Measurements from ENCODE around the gene RAD23B.
"Not testable (repeated sequence)": the region's sequence is repeated elsewhere in the genome, so short reads cannot be mapped to it uniquely, and the experiment has no call there.

The RAD23B gene

DNA sequence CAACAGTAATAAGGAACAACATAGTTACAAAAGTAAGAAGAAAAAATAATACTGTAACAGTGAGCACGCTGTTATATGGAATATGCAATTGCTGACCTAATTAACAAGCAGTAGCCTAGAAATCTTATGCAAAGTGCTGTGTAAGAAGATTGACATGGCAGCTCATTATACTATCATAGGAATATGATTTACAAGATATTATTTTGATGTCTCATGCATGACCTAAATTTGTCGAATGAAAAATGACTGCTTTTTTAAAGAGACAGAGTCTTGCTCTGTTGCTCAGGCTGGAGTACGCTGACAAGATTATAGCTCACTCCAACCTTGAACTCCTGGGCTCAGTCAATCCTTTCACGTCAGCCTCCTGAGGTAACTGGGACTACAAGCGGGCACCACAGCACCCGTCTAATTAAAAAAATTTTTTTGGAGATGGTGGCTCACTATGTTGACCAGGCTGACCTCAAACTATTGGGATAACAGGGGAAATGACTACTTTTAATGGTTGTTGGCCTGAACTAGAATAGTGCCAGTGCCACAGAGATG lies 10.5 kb downstream of the RAD23B start:
- no peak for DNase-seq (ENCODE audit: low read depth)

DNA sequence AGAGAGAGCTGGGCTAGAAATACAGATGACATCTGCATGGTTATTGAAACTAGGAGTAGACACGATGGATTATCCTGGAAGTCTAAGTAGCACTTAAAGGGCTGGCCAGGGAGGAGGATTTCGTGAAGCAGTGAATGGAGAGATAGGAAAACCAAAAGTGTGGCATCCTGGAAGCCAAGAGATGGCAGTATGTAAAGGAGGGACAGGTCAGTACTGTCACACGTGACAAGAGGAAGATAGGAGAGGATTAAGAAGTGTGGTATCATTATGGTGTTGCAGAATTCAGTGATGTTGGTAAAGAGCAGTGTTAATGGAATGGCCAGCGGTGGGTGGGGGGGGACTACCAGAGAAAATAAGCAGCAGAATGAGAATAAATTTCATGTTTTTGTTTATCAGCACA lies 11.7 kb downstream of the RAD23B start:
- no peak for DNase-seq (ENCODE audit: low read depth)

DNA sequence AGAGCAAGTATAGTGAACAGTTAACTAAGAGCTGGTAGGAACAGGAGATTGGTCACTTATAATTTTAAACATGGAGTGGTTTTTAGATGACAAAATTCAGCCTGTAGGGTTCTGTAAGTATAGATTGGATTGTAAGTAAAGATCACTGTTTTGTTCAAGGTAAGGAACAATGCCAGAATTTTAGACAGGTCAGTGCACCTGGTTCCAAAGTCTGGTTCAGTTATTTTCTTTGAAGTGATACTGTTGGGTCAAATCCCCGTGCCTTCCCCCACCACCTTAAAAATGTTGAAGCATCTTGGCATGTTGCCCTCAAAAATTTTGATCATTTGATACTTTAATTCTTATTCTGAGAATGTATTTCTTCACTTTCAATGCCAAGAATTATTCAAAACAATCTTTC lies 12.9 kb downstream of the RAD23B start:
- DNase-seq (ENCODE audit: low read depth) = no peak

DNA sequence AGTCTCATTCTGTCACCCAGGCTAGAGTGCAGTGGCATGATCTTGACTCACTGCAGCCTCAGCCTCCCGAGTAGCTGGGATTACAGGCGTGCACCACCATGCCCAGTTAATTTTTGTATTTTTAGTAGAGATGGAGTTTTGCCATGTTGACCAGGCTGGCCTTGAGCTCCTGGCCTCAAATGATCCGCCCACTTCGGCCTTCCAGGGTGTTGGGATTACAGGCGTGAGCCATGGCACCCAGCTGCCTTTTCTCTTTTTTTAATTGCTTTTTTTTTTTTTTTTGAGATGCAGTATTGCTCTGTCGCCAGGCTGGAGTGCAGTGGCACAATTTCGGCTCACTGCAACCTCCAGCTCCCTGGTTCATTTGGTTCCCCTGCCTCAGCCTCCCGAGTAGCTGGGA lies 13.5 kb downstream of the RAD23B start:
- not testable (repeated sequence) for DNase-seq (ENCODE audit: low read depth)

DNA sequence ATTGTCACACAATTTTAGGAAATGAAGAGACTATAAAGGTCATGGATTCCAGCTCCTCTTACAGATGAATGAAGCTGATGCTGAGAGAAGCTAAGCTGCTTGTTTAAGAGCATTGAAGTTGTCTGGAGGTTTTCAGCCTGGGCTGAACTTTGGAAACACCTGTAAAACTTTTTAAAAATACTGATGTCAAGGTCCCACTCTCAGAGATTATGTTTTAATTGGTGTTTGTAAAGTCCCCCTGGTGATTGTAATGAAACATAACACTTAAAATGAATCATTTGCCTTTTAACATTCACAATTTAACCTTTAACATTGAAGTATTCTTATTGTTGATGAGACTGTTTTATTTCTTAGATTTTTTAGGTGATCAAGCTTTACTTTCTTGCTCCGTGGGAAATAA lies 16.4 kb downstream of the RAD23B start:
- DNase-seq (ENCODE audit: low read depth) = no peak

DNA sequence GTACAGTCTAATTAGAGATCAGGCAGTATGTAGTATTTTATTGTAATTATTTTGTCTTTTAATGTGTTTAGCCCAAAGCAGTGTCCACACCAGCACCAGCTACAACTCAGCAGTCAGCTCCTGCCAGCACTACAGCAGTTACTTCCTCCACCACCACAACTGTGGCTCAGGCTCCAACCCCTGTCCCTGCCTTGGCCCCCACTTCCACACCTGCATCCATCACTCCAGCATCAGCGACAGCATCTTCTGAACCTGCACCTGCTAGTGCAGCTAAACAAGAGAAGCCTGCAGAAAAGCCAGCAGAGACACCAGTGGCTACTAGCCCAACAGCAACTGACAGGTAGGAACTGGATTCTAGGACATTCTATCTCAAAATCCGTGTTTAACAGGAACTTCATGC lies 23.2 kb downstream of the RAD23B start:
- no peak for DNase-seq (ENCODE audit: low read depth)

DNA sequence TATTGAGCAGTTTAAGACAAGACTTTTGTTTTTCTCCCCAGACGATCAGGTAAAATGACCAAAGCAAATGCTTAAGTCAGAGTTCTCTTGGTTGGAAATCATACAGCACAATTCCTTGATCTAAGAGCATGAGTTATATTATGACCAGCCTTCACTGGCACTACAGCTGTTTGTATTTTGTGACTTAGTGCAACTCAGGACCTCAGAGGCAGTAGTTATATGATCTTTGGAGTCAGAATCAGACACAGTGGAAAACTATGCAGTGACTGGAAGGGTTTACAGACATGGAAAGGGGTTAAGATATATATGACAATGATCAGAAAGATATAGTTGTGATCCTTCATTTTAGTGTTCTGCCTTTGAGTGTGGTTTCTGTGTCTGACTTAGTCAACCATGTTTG lies 24.3 kb downstream of the RAD23B start:
- DNase-seq (ENCODE audit: low read depth) = no peak

DNA sequence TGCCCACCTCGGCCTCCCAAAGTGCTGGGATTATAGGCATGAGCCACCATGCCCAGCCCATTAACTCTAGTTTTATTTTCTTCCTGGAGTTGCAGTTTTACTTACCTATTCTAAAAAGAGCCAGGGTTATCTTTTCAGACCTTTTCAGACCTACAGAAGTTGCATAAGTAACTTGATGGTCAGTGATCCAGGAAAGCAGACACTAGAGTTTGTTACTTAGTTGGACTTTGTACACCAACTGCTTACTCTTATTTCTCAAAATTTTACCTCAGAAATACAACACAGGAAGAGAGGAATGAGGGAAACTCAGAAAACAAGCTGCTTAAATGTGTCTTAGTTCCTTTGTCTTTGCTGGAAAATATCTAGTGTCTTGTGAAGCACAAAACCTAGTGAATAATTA lies 25.4 kb downstream of the RAD23B start:
- no peak for DNase-seq (ENCODE audit: low read depth)

DNA sequence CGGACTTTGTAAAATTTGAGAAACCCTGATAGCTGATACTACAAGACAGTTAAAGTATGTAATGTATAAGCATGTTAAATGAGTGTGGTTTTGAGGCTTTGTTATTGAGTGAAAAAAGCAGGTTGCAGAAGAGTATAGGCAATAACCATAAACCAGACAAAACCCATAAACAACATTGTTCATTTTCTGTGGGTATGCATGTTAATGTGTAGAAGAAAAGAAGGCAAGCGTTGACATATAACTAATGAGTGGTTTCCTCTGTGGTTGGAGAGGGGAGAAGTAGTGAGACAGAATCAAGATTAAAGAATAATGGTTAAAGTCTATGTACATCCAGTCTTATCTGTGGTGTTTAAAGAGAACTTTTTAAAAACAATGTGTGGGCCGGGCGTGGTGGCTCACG lies 26.2 kb downstream of the RAD23B start:
- no peak for DNase-seq (ENCODE audit: low read depth)

DNA sequence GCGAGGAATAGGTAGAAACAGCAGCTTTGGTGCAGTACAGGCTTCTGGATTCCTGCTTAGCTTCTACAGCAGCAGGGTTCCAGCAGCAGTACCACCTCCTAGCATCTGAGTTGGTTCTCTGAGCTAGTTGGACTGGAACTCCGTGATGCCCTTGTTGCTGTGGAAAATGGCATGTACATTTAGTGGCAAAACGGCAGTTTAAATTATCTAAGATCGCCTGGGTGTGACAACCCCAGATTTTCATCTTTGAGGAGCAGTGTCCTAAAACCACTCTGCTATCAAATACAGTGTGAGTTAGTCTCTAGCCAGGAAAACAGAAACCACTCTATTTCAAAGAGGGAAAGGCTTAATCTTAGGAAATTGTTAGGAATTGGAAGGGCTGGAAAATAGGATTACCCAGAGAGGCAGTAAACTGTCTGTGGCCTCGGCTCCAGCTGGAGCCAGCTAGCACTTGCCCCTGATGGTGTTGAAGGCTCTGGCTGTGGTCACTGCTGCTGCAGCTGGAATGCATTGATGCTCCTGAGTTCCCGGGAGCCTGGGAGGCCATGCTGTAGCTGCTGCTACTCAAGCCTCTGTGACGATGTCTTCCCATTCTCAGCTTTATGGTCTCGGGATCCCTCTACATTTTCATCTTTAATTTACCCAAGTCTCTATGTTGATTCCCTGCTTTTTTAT lies 29.4 kb downstream of the RAD23B start:
- no peak for DNase-seq (ENCODE audit: low read depth)

DNA sequence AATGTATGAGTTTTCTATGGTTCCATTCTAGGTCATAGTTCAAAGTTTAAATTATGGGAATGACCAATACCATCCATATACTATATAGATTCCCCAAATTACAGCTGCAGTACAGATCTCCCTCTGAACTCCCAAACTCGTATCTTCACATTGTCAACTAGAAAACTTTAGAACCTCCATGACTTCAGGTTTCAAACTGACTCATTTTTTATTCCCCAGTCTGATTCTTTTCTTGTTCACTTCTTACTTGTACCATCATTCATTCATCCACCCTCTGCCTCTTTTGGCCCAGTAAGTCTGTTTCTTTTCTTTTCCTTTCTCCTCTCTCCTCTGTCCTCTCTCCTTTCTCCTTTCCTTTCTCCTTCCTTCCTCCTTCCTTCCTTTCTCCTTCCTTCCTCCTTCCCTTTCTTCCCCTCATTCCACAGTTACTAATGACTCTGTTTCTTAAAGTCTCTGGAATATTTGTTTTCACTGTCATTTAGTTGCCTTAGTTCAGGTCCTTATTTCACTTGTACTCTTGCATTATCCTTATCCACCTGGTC lies 30.5 kb downstream of the RAD23B start:
- DNase-seq (ENCODE audit: low read depth) = no peak

DNA sequence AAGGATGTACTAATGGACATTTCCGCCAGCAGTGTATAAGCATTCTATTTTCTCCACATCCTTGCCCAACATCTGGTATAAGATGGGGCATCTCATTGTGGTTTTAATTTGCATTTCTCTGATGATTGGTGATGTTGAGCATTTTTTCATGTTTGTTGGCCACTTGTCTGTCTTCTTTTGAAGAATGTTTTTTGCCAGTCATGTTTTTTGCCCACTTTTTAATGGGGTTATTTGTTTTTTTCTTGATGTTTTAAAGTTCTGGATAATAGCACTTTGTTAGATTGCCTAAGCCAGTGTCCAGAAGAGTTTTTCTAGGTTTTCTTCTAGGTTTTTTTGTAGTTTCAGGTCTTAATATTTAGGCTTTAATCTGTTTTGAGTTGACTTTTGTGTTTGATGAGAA lies 31.7 kb downstream of the RAD23B start:
- no peak for DNase-seq (ENCODE audit: low read depth)

DNA sequence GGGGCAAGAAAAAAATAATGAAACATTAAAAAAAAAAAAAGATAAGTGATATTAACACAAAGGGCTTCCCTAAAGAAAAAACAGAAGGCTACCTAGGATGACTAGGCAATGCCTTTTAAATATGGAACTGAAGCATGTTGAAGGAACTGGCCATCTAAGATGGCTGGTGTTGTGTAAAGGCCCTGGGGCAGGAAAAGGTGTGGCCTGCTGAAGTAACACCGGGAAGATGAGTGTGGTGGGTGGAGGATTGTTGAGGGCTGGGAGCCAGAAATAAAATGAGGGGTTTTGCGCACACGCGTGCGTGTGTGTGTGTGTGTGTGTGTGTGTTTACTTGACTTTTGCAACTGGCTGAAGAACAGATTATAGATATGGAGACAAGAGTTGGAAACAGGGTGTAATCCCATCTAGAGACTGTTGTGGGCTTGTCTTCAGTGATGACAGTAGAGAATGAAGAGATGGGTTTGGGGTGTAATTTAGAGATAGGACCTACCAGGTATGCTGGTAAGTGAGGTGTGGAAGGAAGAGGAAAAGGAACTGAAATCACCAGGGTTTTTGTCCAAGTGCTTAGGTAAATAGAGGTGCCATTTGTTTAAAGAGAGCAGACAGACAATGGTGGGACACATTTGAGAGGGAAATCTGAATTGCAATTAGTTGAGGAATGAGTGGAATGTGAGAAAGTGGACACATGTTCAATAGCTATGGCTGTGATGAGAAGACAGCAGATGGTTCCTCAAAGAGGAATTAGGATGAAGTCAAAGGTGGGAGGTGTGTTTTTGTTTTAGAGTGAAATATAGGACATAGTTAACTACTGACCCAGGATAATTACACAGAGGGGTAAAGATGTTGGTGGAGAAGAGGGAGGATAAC lies 33.9 kb downstream of the RAD23B start:
- no peak for DNase-seq (ENCODE audit: low read depth)

DNA sequence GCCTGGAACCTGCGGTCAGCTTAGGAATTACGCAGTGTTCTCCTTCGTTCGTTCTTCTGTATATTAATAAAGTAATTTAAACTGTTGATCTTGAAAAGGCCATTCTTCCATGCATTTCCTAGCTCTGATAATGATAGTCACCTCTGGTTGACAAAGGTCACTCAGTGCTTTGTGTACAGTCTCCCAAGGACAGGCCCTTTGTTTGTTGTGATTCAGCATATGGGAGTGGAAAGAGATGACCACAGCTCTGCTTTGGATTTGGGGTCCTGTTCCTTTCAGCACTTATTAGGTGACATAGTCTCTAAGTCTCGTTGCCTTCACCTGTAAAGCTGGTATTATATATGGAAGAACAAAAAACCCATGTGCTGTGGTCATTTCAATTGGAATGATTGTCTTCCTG lies 39.6 kb downstream of the RAD23B start:
- no peak for DNase-seq (ENCODE audit: low read depth)

DNA sequence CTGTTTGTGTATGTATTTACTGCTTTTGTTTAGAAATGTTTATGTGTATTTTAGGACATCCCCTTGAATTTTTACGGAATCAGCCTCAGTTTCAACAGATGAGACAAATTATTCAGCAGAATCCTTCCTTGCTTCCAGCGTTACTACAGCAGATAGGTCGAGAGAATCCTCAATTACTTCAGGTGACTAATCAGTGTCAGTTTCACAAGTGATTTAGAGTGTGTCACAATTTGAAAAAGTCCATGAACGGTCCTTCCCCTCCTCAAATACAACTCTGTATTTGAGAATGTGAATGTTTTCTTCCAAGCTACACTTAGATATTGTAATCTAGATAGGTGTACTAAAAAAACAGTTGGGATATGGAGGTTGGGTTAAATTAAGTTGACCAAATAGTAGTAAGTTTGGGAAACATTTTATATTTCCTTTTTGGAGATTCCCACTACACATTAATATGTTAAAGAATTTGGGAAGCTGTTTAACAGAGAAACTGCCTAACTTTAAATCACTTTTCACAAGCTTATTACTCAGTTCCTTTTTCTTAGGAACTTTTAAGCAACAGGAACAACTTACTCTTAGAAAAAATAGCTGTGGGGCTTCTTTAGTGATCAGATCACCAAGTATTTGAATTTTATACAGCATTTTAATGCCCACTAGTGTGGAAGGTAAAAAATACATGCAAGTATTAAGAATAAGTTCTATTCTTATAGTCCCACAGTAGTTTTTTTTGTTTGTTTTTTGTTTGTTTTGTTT lies 40.9 kb downstream of the RAD23B start:
- no peak for DNase-seq (ENCODE audit: low read depth)

DNA sequence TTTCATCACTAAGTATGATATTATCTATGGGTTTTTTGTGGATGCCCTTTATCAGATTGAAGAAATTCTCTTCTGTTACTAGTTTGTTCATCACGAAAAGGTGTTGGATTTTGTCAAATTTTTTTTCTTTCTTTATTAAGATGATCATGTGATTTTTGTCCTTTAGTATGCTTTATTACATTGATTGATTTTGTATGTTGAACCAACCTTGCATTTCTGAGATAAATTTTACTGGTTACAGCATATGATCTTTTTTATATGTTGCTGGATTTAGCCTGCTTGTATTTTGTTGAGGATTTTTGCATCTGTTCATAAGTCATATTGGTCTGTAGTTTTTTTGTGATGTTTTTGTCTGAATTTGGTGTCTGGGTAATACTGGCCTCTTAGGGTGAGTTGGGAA lies 42.8 kb downstream of the RAD23B start:
- no peak for DNase-seq (ENCODE audit: low read depth)

DNA sequence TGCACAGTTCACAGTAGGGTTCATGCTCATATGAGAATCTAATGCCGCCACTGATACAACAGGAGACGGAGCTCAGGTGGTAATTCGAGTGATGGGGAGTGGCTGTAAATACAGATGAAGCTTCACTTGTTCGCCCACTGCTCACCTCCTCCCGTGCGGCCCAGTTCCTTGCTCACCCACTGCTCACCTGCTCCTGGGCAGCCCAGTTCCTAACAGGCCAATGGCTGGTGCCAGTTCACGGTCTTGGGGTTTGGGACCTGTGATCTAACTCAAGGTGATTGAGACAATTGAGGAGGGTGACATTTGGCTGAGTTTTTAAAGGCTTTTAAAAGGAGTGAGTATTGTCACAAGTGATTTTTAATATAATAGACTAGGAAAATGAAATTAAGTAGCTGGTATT lies 45.4 kb downstream of the RAD23B start:
- DNase-seq (ENCODE audit: low read depth) = no peak

DNA sequence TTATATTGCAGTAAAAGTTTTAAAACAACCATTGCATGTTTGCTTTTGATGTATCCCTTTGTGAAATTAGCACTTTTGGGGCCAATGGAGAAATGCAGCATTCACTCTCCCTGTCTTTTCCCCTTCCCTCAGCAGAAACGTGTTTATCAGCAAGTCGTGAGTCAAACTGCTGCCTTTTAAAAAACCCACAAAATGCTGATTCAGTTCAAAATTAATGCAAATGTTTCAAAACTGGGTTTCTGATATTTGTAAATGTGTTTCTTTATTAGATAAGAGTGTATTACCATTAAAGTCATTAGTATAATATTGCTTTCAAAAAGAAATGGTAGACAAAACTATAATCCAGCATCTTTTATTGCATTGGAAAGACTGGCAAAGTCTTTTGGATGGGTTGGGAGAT lies 47.3 kb downstream of the RAD23B start:
- no peak for DNase-seq (ENCODE audit: low read depth)

DNA sequence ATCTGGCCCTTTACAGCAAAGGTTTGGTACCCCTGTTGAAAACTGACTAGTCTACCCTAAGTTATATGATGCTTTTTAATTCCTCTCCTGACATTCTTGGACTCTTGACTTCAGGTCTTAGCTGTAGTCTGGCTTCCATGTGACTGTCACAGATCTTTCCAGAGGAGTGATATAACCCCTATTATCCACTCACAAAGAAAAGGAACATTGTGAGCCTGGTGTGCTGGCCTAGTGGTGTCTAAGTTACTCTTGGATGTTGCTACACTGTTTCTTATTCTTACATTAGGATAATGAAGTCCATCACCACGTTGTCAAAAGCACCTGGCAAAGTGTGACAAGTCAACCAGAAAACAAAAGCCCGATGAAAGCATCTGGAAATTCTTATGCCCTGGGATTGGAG lies 49.8 kb downstream of the RAD23B start:
- DNase-seq (ENCODE audit: low read depth) = no peak

DNA sequence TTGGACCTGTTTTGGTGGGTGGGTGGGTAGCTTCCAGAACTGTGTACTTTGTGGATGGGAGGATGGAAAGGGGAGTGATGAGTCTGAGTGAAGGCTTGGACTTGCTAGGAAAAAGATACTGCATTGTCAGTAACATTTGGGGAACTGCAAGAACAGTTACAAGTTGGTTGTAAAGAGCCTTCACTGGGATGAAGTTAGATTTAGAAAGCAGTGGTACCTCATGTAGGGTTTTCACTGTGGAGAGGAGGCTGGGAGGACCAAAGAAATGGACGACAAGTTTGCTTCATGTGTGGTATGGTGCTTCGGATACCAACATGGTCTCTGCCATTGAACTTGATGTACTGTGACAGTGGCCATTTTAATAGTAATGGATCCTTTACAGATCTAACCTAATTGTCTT lies 50.3 kb downstream of the RAD23B start:
- no peak for DNase-seq (ENCODE audit: low read depth)

DNA sequence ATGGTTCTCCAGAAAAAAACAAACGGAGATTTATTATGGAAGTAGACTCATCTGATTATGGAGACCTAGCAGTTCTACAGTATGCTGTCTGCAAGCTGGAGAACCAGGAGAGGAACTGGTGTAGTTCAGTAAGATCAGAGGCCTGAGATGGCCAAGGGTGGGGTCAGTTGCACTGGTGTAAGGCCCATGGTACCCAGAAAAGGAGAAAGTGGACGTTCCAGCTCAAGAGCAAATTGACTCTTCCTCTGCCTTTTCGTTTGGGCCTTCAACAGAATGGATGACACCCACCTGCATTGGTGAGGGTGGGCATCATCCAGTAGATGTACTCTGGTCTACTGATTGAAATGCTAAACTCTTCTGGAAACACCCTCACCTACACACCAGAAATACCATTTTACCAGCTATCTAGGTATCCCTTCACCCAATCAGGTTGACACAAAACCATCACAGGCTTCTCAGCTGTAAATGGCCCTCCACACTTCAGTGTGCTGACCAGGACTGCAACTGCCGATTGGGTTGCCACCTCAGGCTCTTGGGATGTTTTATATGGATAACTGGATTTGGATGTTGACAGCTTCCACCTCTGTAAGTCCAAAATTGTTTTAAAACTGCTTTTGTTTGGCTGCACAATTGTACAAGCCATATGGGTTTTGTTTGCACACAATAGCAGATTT lies 51.2 kb downstream of the RAD23B start:
- no peak for DNase-seq (ENCODE audit: low read depth)

DNA sequence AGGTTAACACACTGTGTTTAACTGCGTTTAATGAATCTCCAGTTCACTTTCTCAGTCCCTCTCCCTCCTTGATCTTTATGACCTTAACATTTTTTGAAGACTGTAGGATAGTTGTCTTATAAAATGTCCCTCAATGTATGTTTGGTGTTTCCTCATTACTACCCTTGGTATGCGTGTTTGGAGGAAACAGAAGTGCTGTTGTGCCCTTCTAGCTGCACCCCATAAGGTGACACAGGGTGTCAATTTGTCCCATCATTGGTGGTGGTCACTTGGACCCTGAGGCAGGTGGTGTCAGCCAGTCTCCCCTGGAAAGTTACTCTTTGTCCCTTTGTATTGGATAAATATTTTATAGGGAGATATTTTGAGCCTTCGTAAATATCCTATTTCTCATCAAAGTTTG lies 52.3 kb downstream of the RAD23B start:
- DNase-seq (ENCODE audit: low read depth) = no peak
